ENCODE results near the gene RRP1. TPM values are rescaled to one million over a fixed set of nuclear protein-coding genes. Genes with fewer than 3 reads are reported as not detected.

Gene RRP1
- total RNA-seq, 3 donors from 2014 or later = 15.9 to 16.3 (median 16.3) TPM

- no peak for DNase-seq
- no peak for TF ChIP-seq CTCF (IDR thresholded peaks at IDR 0.05)
- no peak overlapping the region for H3K4me3 ChIP-seq
- H3K4me1 ChIP-seq (ENCODE audit: low read depth) = no peaks in the 10 kb centered on the region
- peak; percentile 28 for ATAC-seq
- intact Hi-C loops (cut with DNase I, micrococcal nuclease) = no loop called here
- no peaks in the 10 kb centered on the region for H3K9me3 ChIP-seq
- no peaks in the 10 kb centered on the region for H3K36me3 ChIP-seq (ENCODE audit: low read depth)
Observed at GRCh38 chr21:43829575-43830119, 40.3 kb downstream of the RRP1 start.

GRCh38 chr21:43832158-43832550, 42.8 kb downstream of the RRP1 start:
- intact Hi-C loops (cut with DNase I, micrococcal nuclease) = no loop called here
- Histone ChIP-seq H3K4me3 (no peak overlapping the region), H3K9me3 (no peaks in the 10 kb centered on the region), H3K36me3 (ENCODE audit: low read depth) (no peaks in the 10 kb centered on the region), H3K4me1 (ENCODE audit: low read depth) (no peaks in the 10 kb centered on the region)
- ATAC-seq (no peak), DNase-seq (no peak)
- no peak for TF ChIP-seq CTCF (IDR thresholded peaks at IDR 0.05)

- Histone ChIP-seq H3K4me1 (ENCODE audit: low read depth) (no peaks in the 10 kb centered on the region), H3K9me3 (no peaks in the 10 kb centered on the region), H3K36me3 (ENCODE audit: low read depth) (no peaks in the 10 kb centered on the region), H3K4me3 (no peak overlapping the region)
- DNase-seq (no peak), ATAC-seq (no peak)
- intact Hi-C loops (cut with DNase I, micrococcal nuclease) = no loop called here
- TF ChIP-seq CTCF (IDR thresholded peaks at IDR 0.05) = no peak
Observed at GRCh38 chr21:43832648-43833047, 43.3 kb downstream of the RRP1 start.

- ATAC-seq (no peak), DNase-seq (no peak)
- intact Hi-C loops (cut with DNase I, micrococcal nuclease) = no loop called here
- H3K4me3 ChIP-seq = no peak overlapping the region
- no peak for TF ChIP-seq CTCF (IDR thresholded peaks at IDR 0.05)
- no peaks in the 10 kb centered on the region for H3K36me3 ChIP-seq (ENCODE audit: low read depth)
- no peaks in the 10 kb centered on the region for H3K9me3 ChIP-seq
- H3K4me1 ChIP-seq (ENCODE audit: low read depth) = no peaks in the 10 kb centered on the region
Observed at GRCh38 chr21:43834146-43834905, 44.9 kb downstream of the RRP1 start.

GRCh38 chr21:43835050-43835449, 45.7 kb downstream of the RRP1 start:
- ATAC-seq = no peak
- no peak for TF ChIP-seq CTCF (IDR thresholded peaks at IDR 0.05)
- Histone ChIP-seq H3K4me1 (ENCODE audit: low read depth) (no peaks in the 10 kb centered on the region), H3K9me3 (no peaks in the 10 kb centered on the region), H3K4me3 (no peak overlapping the region), H3K36me3 (ENCODE audit: low read depth) (no peaks in the 10 kb centered on the region)
- no peak for DNase-seq
- intact Hi-C loops (cut with DNase I, micrococcal nuclease) = no loop called here

Measured in mucosa of descending colon (tissue), 3 donors.